Thoracic aorta (tissue), 2 donors: Measurements from ENCODE around the gene RIPOR2. TPM values are rescaled to one million over a fixed set of nuclear protein-coding genes. Genes with fewer than 3 reads are reported as not detected.
"Not testable (repeated sequence)": the region's sequence is repeated elsewhere in the genome, so short reads cannot be mapped to it uniquely, and the experiment has no call there.

Experiments used
- ATAC-seq: fragments of 150-250 bp; one replicate; pipeline ENCODE4 v1.8.0; 2017; ENCODE audit warnings: low read depth; ENCODE audit not compliant: insufficient number of reproducible peaks, low FRiP score
- DNase-seq: peaks from one replicate; pipeline ENCODE4 v3.0.0-alpha.2; 2020; ENCODE audit warnings: low spot score
- H3K27ac ChIP-seq, 2 donors: fragments of 200-600 bp; sonication (generic); 1 replicate in 1 of 2; 2 replicates in 1 of 2; pipeline ENCODE4 v1.5.1; 2016; ENCODE audit warnings: mild to moderate bottlenecking in 2 of 2, moderate library complexity in 2 of 2
- H3K27me3 ChIP-seq: fragments of 200-600 bp; sonication (generic); replicated peaks from 2 replicates; pipeline ENCODE4 v1.6.0; 2016; ENCODE audit warnings: mild to moderate bottlenecking; ENCODE audit not compliant: insufficient read depth
- H3K36me3 ChIP-seq: fragments of 200-600 bp; sonication (generic); one replicate; pipeline ENCODE4 v1.5.1; 2016
- H3K4me1 ChIP-seq, 2 donors: fragments of 200-600 bp; sonication (generic); 1 replicate in 1 of 2; 2 replicates in 1 of 2; pipeline versions ENCODE4 v1.5.1 to v1.6.0; 2016; ENCODE audit warnings: low read depth in 2 of 2, mild to moderate bottlenecking in 1 of 2; ENCODE audit not compliant: control insufficient read depth in 1 of 2
- H3K4me3 ChIP-seq: fragments of 200-600 bp; sonication (generic); 2 replicates; pipeline ENCODE4 v1.5.1; 2016; ENCODE audit warnings: mild to moderate bottlenecking
- H3K9me3 ChIP-seq: fragments of 200-600 bp; sonication (generic); 2 replicates; pipeline ENCODE4 v1.5.1; 2016
- total RNA-seq, 2 donors: library from RNA; depleted of rRNA; stranded (reverse); fragments of >200 nt; gene quantifications; one replicate each; pipeline versions ENCODE4 v1.1.0 to v1.2.3, GENCODE V29; 2016
- TF ChIP-seq, protein P1 (sequence below): fragments of 200-600 bp; sonication (generic); IDR thresholded peaks from one replicate; pipeline ENCODE4 v1.5.1; 2019; ENCODE audit warnings: antibody characterized with exemption

Gene RIPOR2
- total RNA-seq, 2 donors from 2014 or later, result 6.0 to 9.9 TPM

DNA sequence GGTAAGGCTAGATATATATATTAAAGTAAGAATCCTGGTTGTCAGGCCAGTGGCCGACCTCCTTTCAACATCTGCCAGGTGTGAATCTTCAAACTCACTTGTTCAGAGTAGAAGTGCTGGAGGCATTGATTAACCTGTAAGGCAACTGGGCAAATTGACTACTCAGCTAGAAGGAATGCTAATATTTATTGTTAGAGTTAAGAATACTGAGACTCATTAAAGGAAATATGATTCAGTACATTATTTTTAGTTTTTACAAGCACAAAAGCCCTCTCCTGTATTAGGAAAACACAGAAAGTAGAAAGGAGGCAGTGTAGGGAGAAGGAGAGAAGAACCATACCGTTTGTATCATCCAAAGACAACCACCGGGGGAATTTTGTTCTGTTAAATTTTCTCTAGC, 53.5 kb downstream of the RIPOR2 start:
- no peaks in the 10 kb centered on the region for H3K36me3 ChIP-seq
- TF ChIP-seq, protein P1, sequence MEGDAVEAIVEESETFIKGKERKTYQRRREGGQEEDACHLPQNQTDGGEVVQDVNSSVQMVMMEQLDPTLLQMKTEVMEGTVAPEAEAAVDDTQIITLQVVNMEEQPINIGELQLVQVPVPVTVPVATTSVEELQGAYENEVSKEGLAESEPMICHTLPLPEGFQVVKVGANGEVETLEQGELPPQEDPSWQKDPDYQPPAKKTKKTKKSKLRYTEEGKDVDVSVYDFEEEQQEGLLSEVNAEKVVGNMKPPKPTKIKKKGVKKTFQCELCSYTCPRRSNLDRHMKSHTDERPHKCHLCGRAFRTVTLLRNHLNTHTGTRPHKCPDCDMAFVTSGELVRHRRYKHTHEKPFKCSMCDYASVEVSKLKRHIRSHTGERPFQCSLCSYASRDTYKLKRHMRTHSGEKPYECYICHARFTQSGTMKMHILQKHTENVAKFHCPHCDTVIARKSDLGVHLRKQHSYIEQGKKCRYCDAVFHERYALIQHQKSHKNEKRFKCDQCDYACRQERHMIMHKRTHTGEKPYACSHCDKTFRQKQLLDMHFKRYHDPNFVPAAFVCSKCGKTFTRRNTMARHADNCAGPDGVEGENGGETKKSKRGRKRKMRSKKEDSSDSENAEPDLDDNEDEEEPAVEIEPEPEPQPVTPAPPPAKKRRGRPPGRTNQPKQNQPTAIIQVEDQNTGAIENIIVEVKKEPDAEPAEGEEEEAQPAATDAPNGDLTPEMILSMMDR, result no peak
- DNase-seq (no peak), ATAC-seq (no peak)
- no peak overlapping the region for H3K4me3 ChIP-seq
- no peaks in the 10 kb centered on the region for H3K9me3 ChIP-seq
- no peak overlapping the region for H3K27ac ChIP-seq
- no peaks in the 10 kb centered on the region for H3K4me1 ChIP-seq
- H3K27me3 ChIP-seq, result no peaks in the 10 kb centered on the region

DNA sequence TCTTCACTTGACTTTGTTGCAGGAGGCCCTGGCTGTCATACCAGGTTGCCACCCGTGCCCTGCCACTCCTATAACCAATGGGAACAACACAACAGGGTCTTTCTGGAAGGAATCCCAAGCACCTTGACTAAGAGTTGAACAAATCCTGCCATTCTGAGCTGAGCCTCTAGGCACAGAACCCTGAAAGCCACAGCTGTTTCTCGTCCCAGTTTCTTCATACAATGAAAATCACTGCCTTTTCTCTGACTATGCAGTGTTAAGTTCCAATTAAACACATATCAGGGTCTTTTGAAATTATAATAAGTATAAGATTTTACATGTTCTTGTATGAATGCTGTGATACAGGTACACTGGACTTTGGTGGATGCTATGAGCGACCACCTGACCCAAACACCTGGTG, 54.4 kb downstream of the RIPOR2 start:
- no peak for ATAC-seq
- H3K4me1 ChIP-seq, result no peaks in the 10 kb centered on the region
- TF ChIP-seq, protein P1, result no peak
- H3K27me3 ChIP-seq, result no peaks in the 10 kb centered on the region
- no peaks in the 10 kb centered on the region for H3K9me3 ChIP-seq
- no peaks in the 10 kb centered on the region for H3K36me3 ChIP-seq
- no peak for DNase-seq
- H3K4me3 ChIP-seq, result no peak overlapping the region
- no peak overlapping the region for H3K27ac ChIP-seq

DNA sequence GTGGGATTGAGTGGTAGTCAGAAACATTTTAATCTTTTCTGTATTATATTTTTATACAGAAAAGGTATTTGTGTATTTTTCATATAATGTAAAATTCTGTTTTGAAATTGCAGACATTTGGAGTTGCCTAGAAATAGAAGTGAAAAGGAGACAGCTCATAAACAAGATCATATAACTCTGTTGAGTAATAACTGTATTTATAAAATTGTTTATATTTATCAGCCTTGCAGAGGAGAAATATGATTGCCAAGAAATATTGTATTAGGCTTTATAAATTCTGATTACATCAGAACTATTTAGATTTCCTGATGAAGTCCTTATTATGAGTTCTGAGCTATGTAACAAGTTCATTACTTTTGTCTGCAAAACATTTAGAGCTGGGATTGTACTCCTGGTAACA, 55.3 kb downstream of the RIPOR2 start:
- H3K36me3 ChIP-seq, result no peaks in the 10 kb centered on the region
- DNase-seq, result no peak

DNA sequence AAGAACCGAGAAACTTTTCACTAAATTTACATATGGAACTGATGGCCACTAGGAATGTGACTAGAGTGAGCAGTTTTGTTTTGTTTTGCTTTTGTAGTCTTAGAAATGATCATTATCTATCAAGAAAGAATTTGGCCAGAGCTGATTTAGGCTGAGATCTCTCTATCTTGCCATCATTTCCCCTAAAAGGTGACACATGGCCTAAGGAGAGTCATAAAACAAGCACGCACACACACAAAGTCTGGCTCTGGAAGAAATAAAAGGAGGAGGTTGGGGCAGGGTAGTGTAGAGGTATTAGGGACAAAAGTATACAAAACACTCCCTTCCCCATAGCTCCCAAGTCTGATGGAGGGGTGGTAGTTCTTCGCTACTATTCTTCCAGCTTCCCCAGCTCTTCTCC, 56.4 kb downstream of the RIPOR2 start:
- Histone ChIP-seq H3K9me3 (no peaks in the 10 kb centered on the region), H3K27ac (no peak overlapping the region), H3K36me3 (no peaks in the 10 kb centered on the region), H3K4me3 (no peak overlapping the region), H3K27me3 (no peaks in the 10 kb centered on the region), H3K4me1 (no peaks in the 10 kb centered on the region)
- TF ChIP-seq, protein P1, result no peak
- DNase-seq (no peak), ATAC-seq (no peak)

More for the DNA sequence above, 55.3 kb downstream of the RIPOR2 start:
- H3K9me3 ChIP-seq, result no peaks in the 10 kb centered on the region
- TF ChIP-seq, protein P1, result no peak
- H3K4me1 ChIP-seq, result no peaks in the 10 kb centered on the region
- no peak overlapping the region for H3K4me3 ChIP-seq
- no peak for ATAC-seq
- H3K27ac ChIP-seq, result no peak overlapping the region
- no peaks in the 10 kb centered on the region for H3K27me3 ChIP-seq

DNA sequence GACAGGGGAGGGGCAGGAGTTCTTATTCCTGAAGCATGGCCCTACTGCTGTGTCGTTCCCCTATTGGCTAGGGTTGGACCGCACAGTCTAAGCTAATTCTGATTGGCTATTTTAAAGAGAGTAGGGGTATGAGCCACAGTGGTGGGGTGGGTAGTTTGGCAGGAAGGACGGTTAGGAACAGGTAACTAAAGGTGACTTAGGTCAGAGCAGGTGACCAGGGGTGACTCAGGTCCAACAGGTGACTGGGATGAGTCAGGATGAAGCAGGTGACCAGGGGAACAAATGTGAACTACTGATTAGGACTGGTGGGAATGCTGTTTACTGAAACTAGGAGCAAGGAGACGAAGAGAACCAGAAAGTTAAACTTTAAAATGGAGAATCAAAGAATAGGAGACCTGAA, 58.0 kb downstream of the RIPOR2 start:
- not testable (repeated sequence) for H3K27me3 ChIP-seq, H3K9me3 ChIP-seq, DNase-seq, H3K4me3 ChIP-seq, H3K4me1 ChIP-seq, H3K36me3 ChIP-seq, H3K27ac ChIP-seq, ATAC-seq
